Neural cell (in vitro differentiated cells): ENCODE results near the gene HECTD1.

Source experiments
- POLR2AphosphoS5 ChIP-seq: IDR thresholded peaks from 2 replicates; pipeline ENCODE4 v1.6.1; 2012
- TF ChIP-seq, protein P1 (sequence below): fragments of 450-650 bp; IDR thresholded peaks from 2 replicates; pipeline ENCODE4 v1.5.1; 2014; ENCODE audit warnings: antibody characterized with exemption, mild to moderate bottlenecking, moderate library complexity; ENCODE audit not compliant: poor library complexity, severe bottlenecking

DNA sequence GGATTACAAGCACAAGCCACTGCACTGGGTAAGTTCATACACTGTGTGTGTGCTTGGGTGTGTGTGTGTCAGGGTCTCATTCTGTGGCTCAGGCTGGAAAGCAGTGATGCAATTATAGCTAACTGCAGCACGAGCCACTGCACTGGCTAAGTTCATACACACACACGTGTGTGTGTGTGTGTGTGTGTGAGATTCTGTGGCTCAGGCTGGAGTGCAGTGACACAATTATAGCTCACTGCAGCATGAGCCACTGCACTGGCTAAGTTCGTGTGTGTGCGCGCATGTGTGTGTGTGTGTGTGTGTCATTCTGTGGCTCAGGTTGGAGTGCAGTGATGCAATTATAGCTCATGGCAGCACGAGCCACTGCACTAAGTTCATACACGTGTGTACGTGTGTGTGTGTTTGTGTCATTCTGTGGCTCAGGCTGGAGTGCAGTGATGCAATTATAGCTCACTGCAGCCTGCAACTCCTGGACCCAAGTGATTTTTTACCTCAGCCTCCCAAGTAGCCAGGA, 85.4 kb downstream of the HECTD1 start:
- TF ChIP-seq POLR2AphosphoS5: no peak
- TF ChIP-seq, protein P1, sequence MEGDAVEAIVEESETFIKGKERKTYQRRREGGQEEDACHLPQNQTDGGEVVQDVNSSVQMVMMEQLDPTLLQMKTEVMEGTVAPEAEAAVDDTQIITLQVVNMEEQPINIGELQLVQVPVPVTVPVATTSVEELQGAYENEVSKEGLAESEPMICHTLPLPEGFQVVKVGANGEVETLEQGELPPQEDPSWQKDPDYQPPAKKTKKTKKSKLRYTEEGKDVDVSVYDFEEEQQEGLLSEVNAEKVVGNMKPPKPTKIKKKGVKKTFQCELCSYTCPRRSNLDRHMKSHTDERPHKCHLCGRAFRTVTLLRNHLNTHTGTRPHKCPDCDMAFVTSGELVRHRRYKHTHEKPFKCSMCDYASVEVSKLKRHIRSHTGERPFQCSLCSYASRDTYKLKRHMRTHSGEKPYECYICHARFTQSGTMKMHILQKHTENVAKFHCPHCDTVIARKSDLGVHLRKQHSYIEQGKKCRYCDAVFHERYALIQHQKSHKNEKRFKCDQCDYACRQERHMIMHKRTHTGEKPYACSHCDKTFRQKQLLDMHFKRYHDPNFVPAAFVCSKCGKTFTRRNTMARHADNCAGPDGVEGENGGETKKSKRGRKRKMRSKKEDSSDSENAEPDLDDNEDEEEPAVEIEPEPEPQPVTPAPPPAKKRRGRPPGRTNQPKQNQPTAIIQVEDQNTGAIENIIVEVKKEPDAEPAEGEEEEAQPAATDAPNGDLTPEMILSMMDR: no peak
